ENCODE measurements around the gene SERGEF.

SERGEF gene

DNA sequence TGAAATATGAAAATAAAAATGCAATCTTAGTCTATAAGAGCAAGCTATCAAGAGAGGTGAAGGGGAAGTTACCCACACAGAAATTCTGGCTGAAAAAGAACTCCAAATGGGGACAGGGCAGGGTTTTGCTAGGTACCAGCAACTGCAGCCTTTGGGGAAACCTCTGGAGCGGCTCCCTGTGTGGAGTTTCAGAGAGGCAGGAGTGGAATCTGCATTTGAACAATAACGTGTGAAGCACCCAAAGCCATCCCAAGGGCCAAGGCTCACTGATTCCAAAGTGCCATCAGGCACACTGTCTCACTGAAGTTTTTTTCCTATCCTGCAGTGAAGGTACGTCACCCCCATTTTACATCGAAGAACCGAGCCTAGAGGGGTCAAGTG is 190.5 kb downstream of the SERGEF start:
- H3K4me3 ChIP-seq (replicated peaks; ENCODE audit: insufficient read depth, low read length): no peak overlapping the region
- no peak for TF ChIP-seq GABPA (IDR thresholded peaks at IDR 0.05; ENCODE audit: low read depth)
- no peak for TF ChIP-seq SPI1 (IDR thresholded peaks at IDR 0.05; ENCODE audit: borderline replicate concordance, low read depth)
- no peak for TF ChIP-seq REST (IDR thresholded peaks at IDR 0.05; ENCODE audit: insufficient replicate concordance, low read depth)
- TF ChIP-seq CTCF (IDR thresholded peaks at IDR 0.05; ENCODE audit: insufficient read depth, low read length): no peak
- TF ChIP-seq POLR2AphosphoS5 (IDR thresholded peaks at IDR 0.05; ENCODE audit: low read depth): no peak
- H3K27me3 ChIP-seq (ENCODE audit: insufficient read depth, poor library complexity, severe bottlenecking): no peaks in the 10 kb centered on the region
- H3K27ac ChIP-seq (replicated peaks): no peak overlapping the region
- DNase-seq (ENCODE audit: low read depth in 1 of 2, low spot score in 1 of 2): no peak

DNA sequence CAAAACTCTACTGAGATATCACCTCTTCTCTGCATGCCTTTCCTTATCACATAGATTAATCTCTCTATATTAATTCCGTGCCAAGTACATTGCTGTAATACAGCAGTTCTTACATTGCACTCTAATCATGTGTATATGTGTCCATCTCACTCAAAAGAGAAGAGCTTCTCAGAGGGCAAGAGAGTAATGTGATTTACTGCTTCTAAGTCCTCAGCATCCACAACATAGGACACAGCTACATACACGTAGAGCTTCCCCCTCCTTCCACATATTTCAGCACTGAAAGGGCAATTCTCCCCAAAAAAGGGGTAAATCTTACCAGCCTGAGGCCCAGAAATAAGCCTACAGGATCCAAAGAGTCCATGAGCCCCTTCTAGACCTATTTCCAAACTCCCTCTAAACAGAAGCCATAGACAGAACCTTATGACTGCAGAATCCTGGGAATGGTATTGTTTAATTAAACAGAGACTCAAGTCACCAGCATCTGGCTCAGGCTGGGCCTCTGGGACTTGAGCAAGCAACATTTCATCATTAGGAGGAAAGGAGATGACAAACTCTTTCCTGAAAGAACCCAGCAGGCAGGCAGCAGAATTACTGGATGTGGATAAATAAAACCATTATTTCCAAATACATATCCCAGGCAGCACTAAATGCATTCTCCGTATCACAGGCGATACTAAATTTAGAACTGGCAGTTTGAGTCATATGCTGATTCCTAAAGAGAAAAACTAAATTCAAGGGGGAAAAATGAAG is 191.0 kb downstream of the SERGEF start:
- H3K27me3 ChIP-seq (ENCODE audit: insufficient read depth, poor library complexity, severe bottlenecking): no peaks in the 10 kb centered on the region
- peak in 1 of 2 experiments; percentile 11 for DNase-seq (ENCODE audit: low read depth in 1 of 2, low spot score in 1 of 2)
- H3K27ac ChIP-seq (replicated peaks): no peak overlapping the region
- TF ChIP-seq POLR2AphosphoS5 (IDR thresholded peaks at IDR 0.05; ENCODE audit: low read depth) (no peak), REST (IDR thresholded peaks at IDR 0.05; ENCODE audit: insufficient replicate concordance, low read depth) (no peak), CTCF (IDR thresholded peaks at IDR 0.05; ENCODE audit: insufficient read depth, low read length) (no peak), GABPA (IDR thresholded peaks at IDR 0.05; ENCODE audit: low read depth) (no peak), SPI1 (IDR thresholded peaks at IDR 0.05; ENCODE audit: borderline replicate concordance, low read depth) (no peak)
- H3K4me3 ChIP-seq (replicated peaks; ENCODE audit: insufficient read depth, low read length): no peak overlapping the region

- H3K27ac ChIP-seq (replicated peaks): no peak overlapping the region
- no peak overlapping the region for H3K4me3 ChIP-seq (replicated peaks; ENCODE audit: insufficient read depth, low read length)
- TF ChIP-seq POLR2AphosphoS5 (IDR thresholded peaks at IDR 0.05; ENCODE audit: low read depth) (no peak), CTCF (IDR thresholded peaks at IDR 0.05; ENCODE audit: insufficient read depth, low read length) (no peak), SPI1 (IDR thresholded peaks at IDR 0.05; ENCODE audit: borderline replicate concordance, low read depth) (no peak), REST (IDR thresholded peaks at IDR 0.05; ENCODE audit: insufficient replicate concordance, low read depth) (no peak)
- H3K27me3 ChIP-seq (ENCODE audit: insufficient read depth, poor library complexity, severe bottlenecking): no peaks in the 10 kb centered on the region
- DNase-seq (ENCODE audit: low read depth in 1 of 2, low spot score in 1 of 2): no peak
Observed at GRCh38 chr11:17816232-17816931, 196.5 kb downstream of the SERGEF start.

All from HL-60 (cell line).